Amniotic epithelial cell (primary cell): ENCODE measurements around the gene TLCD3B.
A peak's percentile ranks its signal among the peaks of the same experiment; 100 is the strongest.
"Not testable (repeated sequence)": the region's sequence is repeated elsewhere in the genome, so short reads cannot be mapped to it uniquely, and the experiment has no call there.

ENCODE experiments used
- DNase-seq: peaks from one replicate; pipeline ENCODE4 v3.0.0-alpha.2; 2010; ENCODE audit warnings: low read depth

The TLCD3B gene

GRCh38 chr16:30060836-30061554 is 29.9 kb upstream of the TLCD3B start:
- no peak for DNase-seq

- DNase-seq: peak; percentile 86
Measured at GRCh38 chr16:30060346-30060745, 29.3 kb upstream of the TLCD3B start.

- no peak for DNase-seq
Measured at GRCh38 chr16:30054959-30055553, 24.0 kb upstream of the TLCD3B start.

- DNase-seq: no peak
Measured at GRCh38 chr16:30054451-30054850, 23.4 kb upstream of the TLCD3B start.

GRCh38 chr16:30053376-30054015 is 22.4 kb upstream of the TLCD3B start:
- peak; percentile 61 for DNase-seq

- DNase-seq: peak; percentile 84
Measured at GRCh38 chr16:30052671-30053372, 21.8 kb upstream of the TLCD3B start.

- DNase-seq: peak; percentile 68
Measured at GRCh38 chr16:30051518-30051917, 20.4 kb upstream of the TLCD3B start.

- no peak for DNase-seq
Measured at GRCh38 chr16:30049871-30050270, 18.8 kb upstream of the TLCD3B start.

GRCh38 chr16:30046588-30046987 is 15.5 kb upstream of the TLCD3B start:
- DNase-seq: no peak

- DNase-seq: no peak
Measured at GRCh38 chr16:30046178-30046577, 15.1 kb upstream of the TLCD3B start.

- DNase-seq: peak; percentile 43
Measured at GRCh38 chr16:30041841-30042240, 10.8 kb upstream of the TLCD3B start.

- not testable (repeated sequence) for DNase-seq
Measured at GRCh38 chr16:30040690-30041089, 9.6 kb upstream of the TLCD3B start.

- no peak for DNase-seq
Measured at GRCh38 chr16:30040221-30040620, 9.2 kb upstream of the TLCD3B start.

- no peak for DNase-seq
Measured at GRCh38 chr16:30033270-30033669, 2.2 kb upstream of the TLCD3B start.

- peak; percentile 54 for DNase-seq
Measured at GRCh38 chr16:30032083-30032819, 1.2 kb upstream of the TLCD3B start.

GRCh38 chr16:30031477-30031918 is 427 bp upstream of the TLCD3B start:
- DNase-seq: no peak

- no peak for DNase-seq
Measured at GRCh38 chr16:30030011-30030685, 923 bp downstream of the TLCD3B start.

- no peak for DNase-seq
Measured at GRCh38 chr16:30028438-30029076, 2.5 kb downstream of the TLCD3B start.

- DNase-seq: no peak
Measured at GRCh38 chr16:30027588-30028437, 3.3 kb downstream of the TLCD3B start.

- no peak for DNase-seq
Measured at GRCh38 chr16:30026449-30026848, 4.6 kb downstream of the TLCD3B start.
